Measurements from ENCODE around the gene SH3BP4. TPM values are rescaled to one million over a fixed set of nuclear protein-coding genes. Genes with fewer than 3 reads are reported as not detected.

Gene SH3BP4
- total and polyA plus RNA-seq, 10 of the 15 experiments (the other 5 are each of a cell fraction or from before 2014, with no cell fraction given), result 0.03 to 0.36 TPM; not detected in 8

GRCh38 chr2:234958311-234958710 lies 6.5 kb downstream of the SH3BP4 start:
- Histone ChIP-seq H3K9ac (ENCODE audit: control insufficient read depth, insufficient read depth, low read length) (no peak overlapping the region), H4K20me1 (ENCODE audit: control insufficient read depth, insufficient read depth) (no peaks in the 10 kb centered on the region), H3K9me3 (replicated peaks; ENCODE audit: control insufficient read depth, insufficient read depth, low read length) (no peaks in the 10 kb centered on the region), H2AFZ (ENCODE audit: control insufficient read depth, low read depth, low read length) (no peak overlapping the region), H3K27me3 (replicated peaks in 1 of 2; ENCODE audit: control insufficient read depth in 2 of 2, insufficient read depth in 2 of 2, low read length in 1 of 2) (peaks cover 0 to 6% of the 10 kb centered on the region in 2 experiments; a peak in 1 of 4 replicates), H3K79me2 (ENCODE audit: control insufficient read depth, insufficient read depth, low read length) (no peaks in the 10 kb centered on the region), H3K27ac (ENCODE audit: control insufficient read depth, insufficient read depth) (no peak overlapping the region), H3K4me1 (ENCODE audit: control insufficient read depth, insufficient read depth, low read length) (no peaks in the 10 kb centered on the region), H3K4me2 (ENCODE audit: control insufficient read depth, insufficient read depth) (no peak overlapping the region), H3K4me3 (no peak overlapping the region), H3K36me3 (ENCODE audit: control insufficient read depth in 2 of 2, insufficient read depth in 2 of 2, low read length in 1 of 2) (no peaks in the 10 kb centered on the region)
- ATAC-seq (no peak), FAIRE-seq (no peak), DNase-seq (ENCODE audit: low read depth, low spot score) (no peak)
- SMC1A ChIA-PET (ENCODE audit: uncharacterized antibody, unreplicated experiment), result no interaction called here
- POLR2A ChIA-PET, result no interaction called here
- WGBS (ENCODE audit: insufficient coverage, insufficient replicate concordance, low lambda C conversion rate, missing lambda C conversion rate), result 1% methylated on average over 5 of the region's 5 CpGs
- RAD21 ChIA-PET (ENCODE audit: unreplicated experiment), result no interaction called here
- TF ChIP-seq, protein P1, sequence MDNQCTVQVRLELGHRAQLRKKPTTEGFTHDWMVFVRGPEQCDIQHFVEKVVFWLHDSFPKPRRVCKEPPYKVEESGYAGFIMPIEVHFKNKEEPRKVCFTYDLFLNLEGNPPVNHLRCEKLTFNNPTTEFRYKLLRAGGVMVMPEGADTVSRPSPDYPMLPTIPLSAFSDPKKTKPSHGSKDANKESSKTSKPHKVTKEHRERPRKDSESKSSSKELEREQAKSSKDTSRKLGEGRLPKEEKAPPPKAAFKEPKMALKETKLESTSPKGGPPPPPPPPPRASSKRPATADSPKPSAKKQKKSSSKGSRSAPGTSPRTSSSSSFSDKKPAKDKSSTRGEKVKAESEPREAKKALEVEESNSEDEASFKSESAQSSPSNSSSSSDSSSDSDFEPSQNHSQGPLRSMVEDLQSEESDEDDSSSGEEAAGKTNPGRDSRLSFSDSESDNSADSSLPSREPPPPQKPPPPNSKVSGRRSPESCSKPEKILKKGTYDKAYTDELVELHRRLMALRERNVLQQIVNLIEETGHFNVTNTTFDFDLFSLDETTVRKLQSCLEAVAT (IDR thresholded peaks at IDR 0.05), result no peak
- TF ChIP-seq RELA (IDR thresholded peaks at IDR 0.05; ENCODE audit: borderline replicate concordance, partially characterized antibody) (no peak), E2F4 (IDR thresholded peaks at IDR 0.05; ENCODE audit: low read depth, low read length) (no peak), TCF12 (IDR thresholded peaks at IDR 0.05; ENCODE audit: low read depth, low read length) (no peak)
- CTCF ChIA-PET, result no interaction called here
- intact Hi-C loops (cut with micrococcal nuclease; ENCODE audit: unreplicated experiment) (no loop called here), in situ Hi-C loops (cut with MboI) (no loop called here)
- no TSS peak for BruUV-seq (replicated peaks)

Measured in GM12878 (cell line).